ENCODE data around the gene UACA. TPM values are rescaled to one million over a fixed set of nuclear protein-coding genes. Genes with fewer than 3 reads are reported as not detected.

Gene UACA
- total and polyA plus RNA-seq, 2 experiments from 2014 or later = 21.5 to 35.8 TPM

DNA sequence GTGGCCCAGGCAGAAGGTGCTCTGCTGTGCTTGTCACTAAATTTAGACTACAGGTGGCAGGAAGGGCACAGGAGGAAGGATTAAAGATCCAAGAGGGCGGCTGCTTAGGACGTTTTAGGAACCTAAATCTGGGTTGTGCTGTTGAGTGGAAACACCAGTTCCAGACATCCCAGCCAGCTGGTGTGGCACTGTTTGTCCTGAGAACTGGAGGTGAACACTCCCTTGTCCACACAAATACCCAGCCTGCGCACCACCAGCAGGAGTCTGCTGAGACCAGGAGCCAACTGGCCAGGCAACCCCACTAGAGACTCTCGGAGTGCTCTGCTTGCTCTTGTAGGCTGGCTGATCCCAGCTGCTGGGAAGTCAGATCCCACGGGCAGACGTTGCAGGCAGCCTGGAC is 30.3 kb upstream of the UACA start:
- Mint-ChIP-seq H3K36me3 (ENCODE audit: low read depth) (no peaks in the 10 kb centered on the region), H3K27ac (no peak overlapping the region), H3K4me1 (peaks cover 4% of the 10 kb centered on the region; the same call in 1 of the 3 replicates), H3K9me3 (no peaks in the 10 kb centered on the region), H3K4me3 (no peak overlapping the region), H3K27me3 (ENCODE audit: insufficient read depth, low read depth, poor library complexity) (peaks cover 2% of the 10 kb centered on the region)
- DNase-seq (ENCODE audit: low spot score) = no peak
- TF ChIP-seq POLR2AphosphoS5 (IDR thresholded peaks at IDR 0.05; ENCODE audit: low read depth) = no peak
- no peak for TF ChIP-seq ZNF331 (CRISPR knock-in tag; IDR thresholded peaks at IDR 0.05; ENCODE audit: low read depth)
- TF ChIP-seq STAT1 (IDR thresholded peaks at IDR 0.05; ENCODE audit: unreplicated experiment) = no peak
- no peak for TF ChIP-seq NANOG (IDR thresholded peaks at IDR 0.05; ENCODE audit: borderline replicate concordance)
- TF ChIP-seq ZNF114 (CRISPR knock-in tag; IDR thresholded peaks at IDR 0.05) = no peak
- TF ChIP-seq EZH2 (IDR thresholded peaks at IDR 0.05; ENCODE audit: low read depth, unreplicated experiment) = no peak
- TF ChIP-seq, protein P1, sequence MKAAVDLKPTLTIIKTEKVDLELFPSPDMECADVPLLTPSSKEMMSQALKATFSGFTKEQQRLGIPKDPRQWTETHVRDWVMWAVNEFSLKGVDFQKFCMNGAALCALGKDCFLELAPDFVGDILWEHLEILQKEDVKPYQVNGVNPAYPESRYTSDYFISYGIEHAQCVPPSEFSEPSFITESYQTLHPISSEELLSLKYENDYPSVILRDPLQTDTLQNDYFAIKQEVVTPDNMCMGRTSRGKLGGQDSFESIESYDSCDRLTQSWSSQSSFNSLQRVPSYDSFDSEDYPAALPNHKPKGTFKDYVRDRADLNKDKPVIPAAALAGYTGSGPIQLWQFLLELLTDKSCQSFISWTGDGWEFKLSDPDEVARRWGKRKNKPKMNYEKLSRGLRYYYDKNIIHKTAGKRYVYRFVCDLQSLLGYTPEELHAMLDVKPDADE (IDR thresholded peaks at IDR 0.05) = no peak
- TF ChIP-seq CTCF (conservative IDR thresholded peaks at IDR 0.05; ENCODE audit: low read depth in 2 of 2) = no peak
- TF ChIP-seq, protein P2, sequence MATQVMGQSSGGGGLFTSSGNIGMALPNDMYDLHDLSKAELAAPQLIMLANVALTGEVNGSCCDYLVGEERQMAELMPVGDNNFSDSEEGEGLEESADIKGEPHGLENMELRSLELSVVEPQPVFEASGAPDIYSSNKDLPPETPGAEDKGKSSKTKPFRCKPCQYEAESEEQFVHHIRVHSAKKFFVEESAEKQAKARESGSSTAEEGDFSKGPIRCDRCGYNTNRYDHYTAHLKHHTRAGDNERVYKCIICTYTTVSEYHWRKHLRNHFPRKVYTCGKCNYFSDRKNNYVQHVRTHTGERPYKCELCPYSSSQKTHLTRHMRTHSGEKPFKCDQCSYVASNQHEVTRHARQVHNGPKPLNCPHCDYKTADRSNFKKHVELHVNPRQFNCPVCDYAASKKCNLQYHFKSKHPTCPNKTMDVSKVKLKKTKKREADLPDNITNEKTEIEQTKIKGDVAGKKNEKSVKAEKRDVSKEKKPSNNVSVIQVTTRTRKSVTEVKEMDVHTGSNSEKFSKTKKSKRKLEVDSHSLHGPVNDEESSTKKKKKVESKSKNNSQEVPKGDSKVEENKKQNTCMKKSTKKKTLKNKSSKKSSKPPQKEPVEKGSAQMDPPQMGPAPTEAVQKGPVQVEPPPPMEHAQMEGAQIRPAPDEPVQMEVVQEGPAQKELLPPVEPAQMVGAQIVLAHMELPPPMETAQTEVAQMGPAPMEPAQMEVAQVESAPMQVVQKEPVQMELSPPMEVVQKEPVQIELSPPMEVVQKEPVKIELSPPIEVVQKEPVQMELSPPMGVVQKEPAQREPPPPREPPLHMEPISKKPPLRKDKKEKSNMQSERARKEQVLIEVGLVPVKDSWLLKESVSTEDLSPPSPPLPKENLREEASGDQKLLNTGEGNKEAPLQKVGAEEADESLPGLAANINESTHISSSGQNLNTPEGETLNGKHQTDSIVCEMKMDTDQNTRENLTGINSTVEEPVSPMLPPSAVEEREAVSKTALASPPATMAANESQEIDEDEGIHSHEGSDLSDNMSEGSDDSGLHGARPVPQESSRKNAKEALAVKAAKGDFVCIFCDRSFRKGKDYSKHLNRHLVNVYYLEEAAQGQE (IDR thresholded peaks at IDR 0.05; ENCODE audit: unreplicated experiment) = no peak
- no peak for TF ChIP-seq EZH2phosphoT487 (IDR thresholded peaks at IDR 0.05; ENCODE audit: unreplicated experiment)
- no peak for TF ChIP-seq JUNB (IDR thresholded peaks at IDR 0.05; ENCODE audit: unreplicated experiment)
- TF ChIP-seq CREB1 (CRISPR knock-in tag; IDR thresholded peaks at IDR 0.05; ENCODE audit: low read depth) = no peak
- TF ChIP-seq ZNF462 (CRISPR knock-in tag; IDR thresholded peaks at IDR 0.05) = no peak
- H3K9me2 ChIP-seq (ENCODE audit: insufficient read depth) = no peaks in the 10 kb centered on the region
- no peaks in the 10 kb centered on the region for H3K36me3 ChIP-seq (ENCODE audit: insufficient read depth)
- no peaks in the 10 kb centered on the region for H3K4me1 ChIP-seq (ENCODE audit: insufficient read depth)
- no peak overlapping the region for H2AFZ ChIP-seq
- H3K4me2 ChIP-seq = no peak overlapping the region
- no peak overlapping the region for H3K4me3 ChIP-seq
- no peaks in the 10 kb centered on the region for H4K20me1 ChIP-seq (replicated peaks; ENCODE audit: insufficient read depth)
- H3F3A ChIP-seq (replicated peaks; ENCODE audit: low read depth) = no peaks in the 10 kb centered on the region
- no peaks in the 10 kb centered on the region for H3K79me2 ChIP-seq (replicated peaks; ENCODE audit: insufficient read depth)
- no peak overlapping the region for H3K27ac ChIP-seq (ENCODE audit: low read depth)
- no peaks in the 10 kb centered on the region for H3K27me3 ChIP-seq (ENCODE audit: insufficient read depth)
- no peak for ATAC-seq

All from GM23338 (cell line).